GM10847 (cell line): ENCODE results near the gene PCSK5.

Experiments used
- POLR2A ChIP-seq: IDR thresholded peaks from 2 replicates; pipeline ENCODE4 v1.6.1; 2011; ENCODE audit not compliant: insufficient read length; ENCODE audit errors: extremely low read depth

The PCSK5 gene

DNA sequence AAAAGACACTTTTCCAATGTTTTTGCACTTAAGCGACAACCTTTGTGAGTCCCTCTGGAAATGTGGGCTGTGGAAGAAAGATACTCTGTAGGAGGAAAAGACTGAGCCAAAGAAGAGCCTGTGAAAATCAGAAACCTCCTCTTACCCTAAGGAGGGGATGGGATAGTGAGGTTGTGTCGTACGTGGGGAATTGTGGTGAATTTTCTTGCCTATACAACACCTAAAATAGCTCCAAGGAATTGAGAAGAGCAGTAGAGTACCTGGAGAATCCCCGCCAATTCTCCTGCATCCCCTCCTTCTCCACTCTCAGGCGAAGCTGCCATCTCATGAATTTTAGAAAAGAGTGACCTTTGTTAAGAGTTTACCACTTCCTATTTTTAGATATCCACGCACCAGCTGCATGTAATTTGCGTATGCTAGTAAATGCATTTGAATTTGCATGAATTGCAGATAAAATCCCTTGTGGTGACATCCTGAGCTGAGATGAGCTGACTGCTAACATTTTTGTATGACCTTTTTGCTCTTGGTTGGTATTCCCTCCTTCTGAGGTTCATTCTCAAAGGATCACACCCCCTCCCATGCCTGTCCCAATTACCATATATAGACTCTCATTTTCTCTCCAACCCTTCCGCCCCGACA is 147.2 kb downstream of the PCSK5 start:
- TF ChIP-seq POLR2A, result no peak

DNA sequence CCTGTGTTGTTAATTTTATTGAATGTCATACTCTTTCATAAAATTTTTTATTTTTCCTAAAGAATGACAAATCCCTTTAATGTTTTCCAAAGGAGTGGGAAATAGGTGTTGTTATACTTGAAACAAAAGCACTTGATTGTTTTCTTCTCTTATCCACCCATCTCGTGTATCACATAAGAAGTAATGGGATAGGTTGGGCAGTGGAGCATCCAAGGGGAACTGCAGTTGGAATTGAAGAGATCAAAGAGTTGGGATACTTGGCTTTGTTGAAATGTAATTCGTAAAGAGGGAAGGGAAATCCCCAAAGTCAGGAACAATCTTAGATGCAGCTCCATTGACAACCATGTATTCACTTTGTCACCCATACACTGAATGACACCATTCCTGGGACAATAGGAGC is 148.0 kb downstream of the PCSK5 start:
- TF ChIP-seq POLR2A, result no peak

DNA sequence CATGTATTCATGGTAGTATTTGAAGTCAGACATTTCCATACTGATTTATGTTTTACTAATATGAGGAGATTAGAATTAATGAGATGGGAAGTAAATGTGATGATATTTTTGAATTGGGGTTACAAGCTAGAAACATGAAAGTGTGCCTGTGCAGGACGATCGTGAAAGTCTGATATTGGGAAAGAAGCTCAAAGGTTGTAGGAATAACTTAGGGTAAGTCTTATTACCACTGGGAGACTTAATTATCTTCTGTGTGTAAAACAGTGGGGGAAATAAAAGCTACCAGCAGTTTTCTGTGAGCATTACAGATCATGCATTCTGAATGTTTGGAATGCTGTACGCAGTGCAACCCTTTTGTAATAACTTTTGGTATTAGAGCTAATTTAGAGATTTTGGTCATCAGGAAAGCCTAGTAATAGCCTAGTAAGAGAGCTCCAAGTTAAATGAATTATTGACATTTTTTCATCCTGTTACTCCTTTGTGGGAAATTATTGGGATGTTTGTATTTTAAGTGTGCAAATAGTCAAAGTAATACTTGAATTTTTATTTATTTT is 153.9 kb downstream of the PCSK5 start:
- no peak for TF ChIP-seq POLR2A

DNA sequence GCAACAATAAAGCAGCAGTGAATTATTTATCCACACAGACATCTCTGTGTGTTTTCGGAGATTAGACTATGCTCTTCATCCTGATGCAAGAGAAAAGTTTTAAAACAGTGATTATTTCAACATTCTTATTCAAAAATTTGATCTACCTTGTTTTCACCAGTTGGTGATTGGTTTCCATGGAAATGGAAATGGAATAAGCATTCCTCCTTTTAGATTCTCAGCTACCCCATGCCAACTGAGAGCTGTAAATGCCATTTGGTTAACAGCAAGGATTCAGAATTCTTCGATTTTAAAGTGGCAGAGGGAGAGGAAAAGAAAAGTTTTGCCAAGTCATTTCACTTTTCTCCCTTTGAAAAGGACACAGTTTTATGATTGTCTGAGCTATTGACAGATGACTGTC is 154.7 kb downstream of the PCSK5 start:
- TF ChIP-seq POLR2A, result no peak

DNA sequence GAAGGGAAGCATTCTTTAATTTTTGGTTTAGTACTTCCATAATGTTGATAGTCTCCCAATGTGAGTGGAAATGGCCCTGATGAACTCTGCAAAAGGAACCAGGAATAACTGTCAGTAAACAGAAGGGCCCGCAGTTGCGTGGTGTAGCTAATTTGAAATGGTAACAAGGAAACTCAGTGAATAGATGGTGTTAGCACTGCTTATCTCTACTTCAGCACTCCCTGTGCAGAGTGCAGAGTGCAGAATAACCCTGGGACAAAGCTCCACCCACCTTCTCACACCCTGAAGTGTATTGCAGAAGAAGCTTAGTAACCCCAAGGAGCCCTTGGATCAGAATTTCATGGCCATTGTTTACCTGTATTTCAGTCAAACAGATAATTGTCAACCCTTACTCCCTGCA is 158.9 kb downstream of the PCSK5 start:
- no peak for TF ChIP-seq POLR2A

DNA sequence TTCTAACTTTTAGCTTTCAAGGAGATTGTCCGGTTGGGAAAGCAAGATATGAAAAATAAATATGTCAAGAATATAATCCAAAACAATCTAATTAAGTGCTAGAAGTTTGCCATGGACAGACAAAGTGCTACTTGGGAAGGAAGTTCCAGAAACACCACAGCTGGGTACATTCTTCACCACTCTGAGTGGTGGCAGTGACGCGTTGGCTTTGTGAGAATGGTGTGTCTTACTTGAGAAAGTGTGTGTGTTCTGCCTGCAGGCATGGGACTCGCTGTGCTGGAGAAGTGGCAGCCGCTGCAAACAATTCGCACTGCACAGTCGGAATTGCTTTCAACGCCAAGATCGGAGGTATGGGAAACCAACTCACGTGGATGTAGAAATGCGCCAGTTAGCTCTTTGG is 177.2 kb downstream of the PCSK5 start:
- TF ChIP-seq POLR2A, result no peak

DNA sequence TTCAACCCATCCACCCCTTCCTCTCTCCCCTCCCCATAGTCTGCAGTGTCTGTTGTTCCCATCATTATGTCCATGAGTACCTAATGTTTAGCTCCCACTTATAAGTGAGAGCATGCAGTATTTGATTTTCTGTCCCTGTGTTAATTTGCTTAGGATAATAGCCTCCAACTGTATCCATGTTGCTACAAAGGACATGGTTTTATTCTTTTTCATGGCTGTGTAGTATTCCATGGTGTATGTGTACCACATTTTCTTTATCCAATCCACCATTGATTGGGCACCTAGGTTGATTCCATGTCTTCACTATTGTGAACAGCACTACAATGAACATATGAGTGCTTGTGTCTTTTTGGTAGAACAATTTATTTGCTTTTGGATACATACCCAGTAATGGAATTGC is 187.1 kb downstream of the PCSK5 start:
- no peak for TF ChIP-seq POLR2A

DNA sequence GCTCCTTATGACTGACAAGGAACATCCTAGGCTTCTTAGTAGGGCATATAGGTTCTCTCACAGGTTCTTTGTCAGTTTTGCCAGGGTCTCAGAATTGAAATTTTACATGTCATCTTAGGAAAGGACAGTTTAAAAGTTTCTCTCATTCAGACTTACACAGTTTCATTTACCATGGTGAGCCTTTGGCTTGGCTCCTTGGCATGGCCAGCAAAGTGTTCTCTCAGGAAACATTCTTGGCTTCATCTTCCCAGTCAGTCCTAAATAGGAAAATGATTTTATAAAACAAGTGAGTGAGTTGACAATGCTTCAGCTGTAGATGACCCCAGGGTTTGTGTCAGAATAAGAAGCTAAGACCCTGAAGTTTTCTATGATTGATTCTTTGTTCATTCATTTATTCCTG is 191.6 kb downstream of the PCSK5 start:
- no peak for TF ChIP-seq POLR2A

DNA sequence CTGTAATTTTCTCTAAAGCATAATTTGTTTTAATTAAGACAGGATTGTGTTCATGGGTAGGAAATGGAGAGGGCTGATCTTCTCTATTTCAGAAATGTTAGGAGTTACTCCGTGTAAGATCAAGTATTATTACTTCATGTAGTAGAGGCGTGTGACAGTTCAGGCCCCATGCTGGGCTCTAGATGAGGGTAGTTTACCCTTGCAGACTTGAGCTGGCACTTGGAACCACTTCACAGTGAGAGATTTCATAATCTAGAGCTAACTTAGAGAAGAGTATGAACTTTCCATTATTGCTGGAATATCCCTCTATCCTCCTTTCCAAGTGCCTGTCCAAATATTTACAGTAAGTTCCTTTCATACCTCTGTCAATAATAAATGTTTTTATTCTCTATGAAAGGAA is 195.1 kb downstream of the PCSK5 start:
- no peak for TF ChIP-seq POLR2A

DNA sequence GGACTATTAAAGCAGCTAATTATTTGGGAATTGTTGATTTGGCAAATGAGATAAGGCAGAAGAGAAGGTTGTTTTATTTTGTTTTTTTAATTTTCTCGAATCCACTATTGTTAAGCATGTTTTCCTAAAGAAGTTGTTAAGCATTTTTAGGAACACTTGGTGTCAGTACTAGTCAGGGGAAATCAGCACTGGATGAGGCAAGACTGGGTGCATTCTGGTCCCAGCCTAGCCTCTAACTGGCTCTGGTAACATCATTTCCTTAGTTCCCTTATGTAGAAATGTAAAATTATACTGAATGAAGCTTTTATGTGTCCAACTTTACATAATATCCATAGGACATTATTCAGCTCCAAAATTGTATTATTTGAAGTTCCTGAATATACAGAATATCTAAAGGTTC is 196.1 kb downstream of the PCSK5 start:
- no peak for TF ChIP-seq POLR2A

DNA sequence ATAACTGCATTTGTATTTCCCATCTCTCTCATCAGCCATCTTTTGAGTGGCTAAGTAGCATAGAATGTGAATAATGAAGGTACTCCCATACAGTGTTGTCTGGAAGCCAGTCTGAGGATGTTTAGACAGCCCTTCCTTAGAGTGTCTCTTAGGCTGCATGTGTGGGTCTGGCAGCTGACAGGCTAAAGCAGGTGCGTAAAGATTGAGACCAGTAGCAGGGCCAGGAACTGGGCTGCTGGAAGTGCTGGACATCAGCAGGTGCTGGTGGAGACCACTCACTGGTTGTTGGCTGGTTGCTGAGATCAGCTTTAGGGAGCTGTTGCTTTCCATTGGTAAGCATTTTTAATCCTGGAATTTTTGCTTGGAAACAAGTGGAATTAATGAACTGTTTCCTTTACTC is 197.5 kb downstream of the PCSK5 start:
- TF ChIP-seq POLR2A, result no peak

DNA sequence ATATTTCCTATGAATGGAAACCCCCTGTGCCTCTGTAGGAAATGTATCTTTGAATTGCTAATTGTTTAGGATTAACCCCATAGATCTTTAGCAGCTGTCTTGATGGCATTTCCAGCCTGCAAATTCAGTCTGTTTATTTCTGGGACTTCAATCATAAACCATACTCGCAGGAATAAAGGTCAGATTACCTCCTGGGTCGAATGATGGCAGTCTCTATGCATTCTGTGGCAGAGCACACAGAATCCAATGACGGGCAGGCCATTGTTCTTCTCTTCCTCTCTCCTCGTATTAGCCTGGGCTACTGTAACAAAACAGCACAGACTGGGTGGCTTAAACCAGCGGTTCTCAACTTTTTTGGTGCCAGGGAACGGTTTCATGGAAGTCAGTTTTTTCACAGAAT is 199.9 kb downstream of the PCSK5 start:
- TF ChIP-seq POLR2A, result no peak

DNA sequence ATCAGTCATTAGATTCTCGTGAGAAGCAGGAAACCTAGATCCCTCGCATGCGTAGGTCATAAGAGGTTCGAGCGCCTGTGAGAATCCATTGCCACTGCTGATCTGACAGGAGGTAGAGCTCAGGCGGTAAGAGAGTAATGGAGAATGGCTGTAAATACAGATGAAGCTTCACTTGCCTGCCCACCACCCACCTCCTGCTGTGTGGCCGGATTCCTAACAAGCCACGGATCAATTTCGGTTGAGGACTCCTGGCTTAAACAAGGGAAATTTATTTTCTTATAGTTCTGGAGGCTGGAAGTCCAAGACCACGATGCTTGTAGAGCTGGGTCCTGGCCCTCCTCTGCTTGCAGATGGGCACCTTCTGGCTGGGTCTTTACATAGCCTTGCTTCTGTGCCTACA is 200.4 kb downstream of the PCSK5 start:
- no peak for TF ChIP-seq POLR2A

DNA sequence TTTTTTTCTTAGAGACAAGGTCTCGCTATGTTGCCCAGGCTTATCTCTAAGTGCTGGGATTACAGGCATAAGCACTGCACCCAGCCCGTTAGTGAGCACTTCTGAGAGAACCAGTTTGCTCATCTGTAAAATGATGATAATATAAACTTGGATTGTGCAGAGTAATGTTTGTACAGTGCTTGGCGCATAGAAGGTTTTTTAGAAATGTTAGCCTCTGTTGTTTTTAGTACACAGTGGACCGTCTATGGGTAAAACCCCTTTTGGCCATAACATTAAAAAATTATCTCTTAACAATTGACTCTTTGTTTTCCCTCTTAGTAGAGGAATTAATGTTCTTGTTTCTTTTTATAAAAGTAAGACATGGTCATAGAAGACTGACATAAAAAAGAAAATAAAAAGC is 202.1 kb downstream of the PCSK5 start:
- TF ChIP-seq POLR2A, result no peak

DNA sequence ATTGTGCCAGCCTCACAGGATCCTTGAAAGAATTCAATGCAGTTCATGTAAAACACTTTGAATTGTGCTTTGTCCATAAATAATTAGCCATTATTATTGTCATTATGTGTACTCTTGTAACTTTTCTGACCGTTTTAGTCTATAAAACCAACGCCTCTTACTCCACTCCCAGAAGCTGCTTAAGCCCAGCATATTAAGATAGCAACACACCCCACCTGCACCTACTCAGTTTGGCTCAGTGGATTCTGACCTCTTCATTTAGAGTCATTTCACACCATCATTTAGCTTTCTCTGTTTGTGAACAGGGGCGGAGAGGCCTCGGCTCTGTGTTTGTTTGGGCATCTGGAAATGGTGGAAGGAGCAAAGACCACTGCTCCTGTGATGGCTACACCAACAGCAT is 205.1 kb downstream of the PCSK5 start:
- no peak for TF ChIP-seq POLR2A

DNA sequence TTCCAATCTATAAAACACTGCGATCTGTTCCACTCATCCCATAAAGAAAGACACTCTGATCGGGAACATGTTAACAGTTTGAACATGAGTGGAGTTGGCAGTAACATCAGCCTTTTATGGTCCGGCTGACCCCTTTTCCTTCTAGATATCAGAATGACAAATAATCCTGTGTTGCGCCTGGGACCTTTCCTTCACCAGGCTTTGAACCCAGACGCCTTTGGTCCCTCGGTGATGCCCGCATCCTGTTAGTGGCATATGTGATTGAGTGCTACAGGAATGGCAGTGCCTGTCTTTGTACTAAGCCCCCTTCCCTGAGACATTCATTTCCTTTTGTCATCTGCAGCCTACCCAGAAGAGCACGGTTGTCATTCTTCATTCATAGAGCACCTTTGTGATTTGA is 209.0 kb downstream of the PCSK5 start:
- TF ChIP-seq POLR2A, result no peak

DNA sequence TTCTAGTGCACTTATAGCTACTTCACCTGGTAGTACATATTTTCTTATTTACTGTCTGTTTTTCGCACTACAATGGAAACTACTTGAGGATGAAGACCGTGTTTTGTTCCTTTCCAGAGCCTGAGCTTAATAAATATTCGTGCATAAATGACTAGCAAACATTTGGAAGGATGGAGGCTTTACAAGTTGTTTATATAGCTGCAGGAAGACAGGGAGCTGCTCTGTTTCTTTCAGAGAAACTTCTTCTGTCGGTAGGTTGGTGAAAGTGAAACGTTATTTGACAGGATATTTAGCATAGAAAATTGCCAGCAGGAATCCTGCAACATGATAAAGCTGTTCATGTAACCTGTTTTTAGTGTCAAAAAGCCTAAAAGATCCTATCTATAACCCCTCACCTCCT is 210.6 kb downstream of the PCSK5 start:
- no peak for TF ChIP-seq POLR2A
